Mesenchymal stem cell (in vitro differentiated cells and primary cell): Measurements from ENCODE around the gene ADAM8.

Experiments
- DNase-seq: peaks from one replicate; pipeline ENCODE4 v3.0.0-alpha.2; 2013
- H2AFZ ChIP-seq: one replicate; pipeline ENCODE4 v1.6.1; 2013; ENCODE audit warnings: low read depth, mild to moderate bottlenecking, control low read depth, inconsistent platforms, low read length, moderate library complexity
- H2AK5ac ChIP-seq: 2 replicates; pipeline ENCODE4 v1.6.1; 2013; ENCODE audit warnings: low read length, moderate library complexity, mild to moderate bottlenecking, inconsistent platforms; ENCODE audit not compliant: severe bottlenecking
- H2BK120ac ChIP-seq: one replicate; pipeline ENCODE4 v1.6.1; 2013; ENCODE audit warnings: low read depth, mild to moderate bottlenecking, inconsistent platforms, low read length, moderate library complexity
- H2BK12ac ChIP-seq, 2 experiments: one replicate each; pipeline ENCODE4 v1.6.1; 2013; ENCODE audit warnings: inconsistent platforms in 2 of 2, low read length in 2 of 2, mild to moderate bottlenecking in 2 of 2, moderate library complexity in 2 of 2, control low read depth in 1 of 2
- H2BK15ac ChIP-seq: one replicate; pipeline ENCODE4 v1.6.1; 2013; ENCODE audit warnings: mild to moderate bottlenecking, low read depth, inconsistent platforms; ENCODE audit not compliant: poor library complexity, severe bottlenecking
- H2BK5ac ChIP-seq: 2 replicates; pipeline ENCODE4 v1.6.1; 2013; ENCODE audit warnings: low read depth, mild to moderate bottlenecking, low read length, control low read depth, inconsistent platforms; ENCODE audit not compliant: poor library complexity, severe bottlenecking
- H3K14ac ChIP-seq, 2 experiments: one replicate each; pipeline ENCODE4 v1.6.1; 2013; ENCODE audit warnings: inconsistent platforms in 2 of 2, low read length in 2 of 2, control low read depth in 1 of 2, mild to moderate bottlenecking in 1 of 2, moderate library complexity in 1 of 2
- H3K18ac ChIP-seq, 2 experiments: one replicate each; pipeline ENCODE4 v1.6.1; 2013; ENCODE audit warnings: inconsistent platforms in 2 of 2, low read length in 2 of 2, control low read depth in 1 of 2, low read depth in 1 of 2, mild to moderate bottlenecking in 1 of 2
- H3K23ac ChIP-seq, 2 experiments: one replicate each; pipeline ENCODE4 v1.6.1; 2013; ENCODE audit warnings: inconsistent platforms in 2 of 2, low read length in 2 of 2, mild to moderate bottlenecking in 2 of 2, moderate library complexity in 2 of 2, control low read depth in 1 of 2
- H3K27ac ChIP-seq: 2 replicates; pipeline ENCODE4 v1.5.1; 2013; ENCODE audit warnings: mild to moderate bottlenecking, moderate library complexity, low read length, control low read depth, inconsistent platforms; ENCODE audit not compliant: poor library complexity, severe bottlenecking
- H3K27me3 ChIP-seq, 2 experiments: 2 replicates each; pipeline versions ENCODE4 v1.6.1 to v1.7.0; 2013; ENCODE audit warnings: low read length in 2 of 2, mild to moderate bottlenecking in 2 of 2, moderate library complexity in 2 of 2, control low read depth in 1 of 2, inconsistent platforms in 1 of 2; ENCODE audit not compliant: control insufficient read depth in 1 of 2, insufficient read depth in 1 of 2
- H3K36me3 ChIP-seq, 2 experiments: 2 replicates each; pipeline versions ENCODE4 v1.6.1 to v1.7.0; 2013; ENCODE audit warnings: low read length in 2 of 2, control low read depth in 1 of 2, inconsistent platforms in 1 of 2, low read depth in 1 of 2, mild to moderate bottlenecking in 1 of 2; ENCODE audit not compliant: insufficient read depth in 2 of 2, control insufficient read depth in 1 of 2
- H3K4ac ChIP-seq, 2 experiments: one replicate each; pipeline ENCODE4 v1.6.1; 2013; ENCODE audit warnings: inconsistent platforms in 2 of 2, low read length in 2 of 2, mild to moderate bottlenecking in 2 of 2, moderate library complexity in 2 of 2, control low read depth in 1 of 2, low read depth in 1 of 2
- H3K4me1 ChIP-seq: 2 replicates; pipeline ENCODE4 v1.6.1; 2013; ENCODE audit warnings: low read depth, low read length, control low read depth; ENCODE audit not compliant: control insufficient read depth, insufficient read depth
- H3K4me2 ChIP-seq: 2 replicates; pipeline ENCODE4 v1.6.1; 2013; ENCODE audit warnings: low read length, mild to moderate bottlenecking, inconsistent platforms; ENCODE audit not compliant: poor library complexity, severe bottlenecking
- H3K4me3 ChIP-seq, 2 experiments: 2 replicates each; pipeline versions ENCODE4 v1.5.1 to v1.7.0; 2013; ENCODE audit warnings: low read length in 2 of 2, mild to moderate bottlenecking in 2 of 2, control low read depth in 1 of 2, low read depth in 1 of 2; ENCODE audit not compliant: insufficient read depth in 1 of 2
- H3K79me1 ChIP-seq: replicated peaks from 2 replicates; pipeline ENCODE4 v1.6.1; 2013; ENCODE audit warnings: mild to moderate bottlenecking, control low read depth, low read length, inconsistent platforms; ENCODE audit not compliant: poor library complexity, severe bottlenecking
- H3K9ac ChIP-seq: 2 replicates; pipeline ENCODE4 v1.7.0; 2013; ENCODE audit warnings: mild to moderate bottlenecking, low read length, moderate library complexity
- H3K9me3 ChIP-seq: 2 replicates; pipeline ENCODE4 v1.7.0; 2013; ENCODE audit warnings: mild to moderate bottlenecking, low read length; ENCODE audit not compliant: control insufficient read depth
- H4K8ac ChIP-seq: one replicate; pipeline ENCODE4 v1.6.1; 2013; ENCODE audit warnings: inconsistent platforms, mild to moderate bottlenecking, low read length, moderate library complexity
- H4K91ac ChIP-seq: one replicate; pipeline ENCODE4 v1.6.1; 2013; ENCODE audit warnings: mild to moderate bottlenecking, low read length, inconsistent platforms
- WGBS: methylation state at CpG from one replicate; pipeline ENCODE4 v1.1.7; 2013; ENCODE audit warnings: mixed read lengths; 5-methylcytosine and 5-hydroxymethylcytosine counted together

Gene ADAM8

DNA sequence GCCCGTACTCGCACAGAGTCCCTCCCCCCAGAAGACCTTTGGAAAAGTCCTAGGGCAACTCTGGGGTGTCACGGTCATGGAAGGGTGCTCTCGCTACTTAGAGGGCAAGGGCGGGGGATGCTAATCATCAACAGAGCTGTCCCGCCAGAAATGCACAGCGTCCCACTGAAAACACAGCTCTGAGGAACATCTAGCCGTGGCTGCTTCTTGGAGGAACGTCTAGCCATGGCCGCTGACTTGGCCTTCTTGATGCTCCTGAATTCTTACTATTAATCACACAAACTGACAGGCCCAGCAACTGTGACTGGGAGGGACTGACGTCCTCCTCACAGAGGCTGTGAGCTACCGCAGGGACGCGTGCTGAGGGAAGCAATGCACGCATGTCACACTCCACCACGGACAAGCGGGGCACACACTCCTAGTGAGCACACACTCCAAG is 30.3 kb upstream of the ADAM8 start:
- Histone ChIP-seq H3K27ac (no peak overlapping the region), H2BK15ac (peak overlapping the region; percentile 34), H3K23ac (peak overlapping the region in 1 of 2 experiments; percentile 19), H3K18ac (no peak overlapping the region), H3K4me2 (peak overlapping the region; percentile 37), H2BK120ac (no peak overlapping the region), H2BK5ac (no peak overlapping the region), H2AK5ac (peak overlapping the region; percentile 32), H3K14ac (no peak overlapping the region), H3K4ac (peak overlapping the region; percentile 2 to 33), H3K79me1 (peaks cover 21% of the 10 kb centered on the region), H2AFZ (no peak overlapping the region), H3K36me3 (peaks cover 33 to 50% of the 10 kb centered on the region in 2 experiments), H3K9me3 (no peaks in the 10 kb centered on the region), H3K9ac (peak overlapping the region; percentile 99), H4K8ac (no peak overlapping the region), H3K4me3 (peak overlapping the region in 1 of 2 experiments; percentile 95), H2BK12ac (peak overlapping the region in 1 of 2 experiments; percentile 57), H3K27me3 (no peaks in the 10 kb centered on the region), H4K91ac (no peak overlapping the region), H3K4me1 (peaks cover 29% of the 10 kb centered on the region)
- WGBS, result 94% methylated on average over 17 of the region's 17 CpGs
- no peak for DNase-seq

GRCh38 chr10:133306097-133306476 is 29.4 kb upstream of the ADAM8 start:
- no peak for DNase-seq
- Histone ChIP-seq H3K4me3 (no peak overlapping the region), H3K4ac (no peak overlapping the region), H3K79me1 (peaks cover 22% of the 10 kb centered on the region), H3K27me3 (no peaks in the 10 kb centered on the region), H3K9ac (no peak overlapping the region), H2BK5ac (no peak overlapping the region), H4K8ac (no peak overlapping the region), H3K27ac (no peak overlapping the region), H2BK12ac (no peak overlapping the region), H4K91ac (no peak overlapping the region), H3K4me1 (peaks cover 29% of the 10 kb centered on the region), H2BK15ac (no peak overlapping the region), H3K18ac (no peak overlapping the region), H2BK120ac (no peak overlapping the region), H3K23ac (no peak overlapping the region), H3K36me3 (peaks cover 27 to 47% of the 10 kb centered on the region in 2 experiments), H3K14ac (no peak overlapping the region), H3K9me3 (no peaks in the 10 kb centered on the region), H2AFZ (no peak overlapping the region), H3K4me2 (no peak overlapping the region), H2AK5ac (no peak overlapping the region)
- WGBS, result 98% methylated on average over 5 of the region's 5 CpGs

- no peaks in the 10 kb centered on the region for H3K9me3 ChIP-seq
- peaks cover 28% of the 10 kb centered on the region for H3K79me1 ChIP-seq
- H2AFZ ChIP-seq, result no peak overlapping the region
- H2BK15ac ChIP-seq, result no peak overlapping the region
- H3K27ac ChIP-seq, result no peak overlapping the region
- no peak for DNase-seq
- no peak overlapping the region for H3K9ac ChIP-seq
- H4K8ac ChIP-seq, result no peak overlapping the region
- no peak overlapping the region for H2BK120ac ChIP-seq
- no peak overlapping the region for H3K14ac ChIP-seq
- H3K4me3 ChIP-seq, result no peak overlapping the region
- no peak overlapping the region for H3K4me2 ChIP-seq
- H3K27me3 ChIP-seq, result no peaks in the 10 kb centered on the region
- peaks cover 46 to 52% of the 10 kb centered on the region in 2 experiments for H3K36me3 ChIP-seq
- no peak overlapping the region for H3K4ac ChIP-seq
- no peak overlapping the region for H2BK5ac ChIP-seq
- H4K91ac ChIP-seq, result no peak overlapping the region
- H2BK12ac ChIP-seq, result no peak overlapping the region
- H3K23ac ChIP-seq, result peak overlapping the region in 1 of 2 experiments; percentile 19
- H3K4me1 ChIP-seq, result peaks cover 22% of the 10 kb centered on the region
- no peak overlapping the region for H2AK5ac ChIP-seq
- H3K18ac ChIP-seq, result no peak overlapping the region
- 97% methylated on average over 10 of the region's 10 CpGs for WGBS
These were observed 26.5 kb upstream of the ADAM8 start for GRCh38 chr10:133303206-133303605.

DNA sequence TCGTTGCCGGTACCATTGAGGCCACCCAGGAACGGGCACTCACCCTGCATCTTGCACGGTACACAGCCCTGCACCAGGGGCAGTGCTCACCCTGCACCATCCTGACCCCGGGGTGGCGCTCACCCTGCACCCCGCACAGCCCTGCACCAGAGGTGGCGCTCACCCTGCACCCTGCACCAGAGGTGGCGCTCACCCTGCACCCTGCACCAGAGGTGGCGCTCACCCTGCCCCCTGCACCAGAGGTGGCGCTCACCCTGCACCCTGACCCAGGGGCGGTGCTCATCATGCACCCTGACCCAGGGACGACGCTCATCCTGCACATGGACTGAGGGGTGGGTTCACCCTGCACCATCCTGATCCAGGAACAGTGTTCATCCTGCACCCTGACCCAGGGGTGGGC is 25.6 kb upstream of the ADAM8 start:
- 98% methylated on average over 14 of the region's 14 CpGs for WGBS
- Histone ChIP-seq H3K18ac (no peak overlapping the region), H3K36me3 (peaks cover 55 to 61% of the 10 kb centered on the region in 2 experiments), H3K27ac (no peak overlapping the region), H2BK15ac (no peak overlapping the region), H2AFZ (no peak overlapping the region), H3K9me3 (no peaks in the 10 kb centered on the region), H4K91ac (no peak overlapping the region), H3K14ac (no peak overlapping the region), H2AK5ac (no peak overlapping the region), H4K8ac (no peak overlapping the region), H3K4me3 (no peak overlapping the region), H3K79me1 (peaks cover 31% of the 10 kb centered on the region), H2BK12ac (no peak overlapping the region), H3K9ac (no peak overlapping the region), H2BK120ac (no peak overlapping the region), H3K4me2 (no peak overlapping the region), H2BK5ac (no peak overlapping the region), H3K4me1 (peaks cover 15% of the 10 kb centered on the region), H3K27me3 (no peaks in the 10 kb centered on the region), H3K4ac (no peak overlapping the region), H3K23ac (no peak overlapping the region)
- no peak for DNase-seq
